Ovary (tissue), 3 donors: ENCODE data around the gene ROBO1.

Experiments
- EP300 ChIP-seq: sonication (generic); formaldehyde crosslinking; IDR thresholded peaks from one replicate; pipeline ENCODE4 v1.6.1; 2017; ENCODE audit warnings: antibody characterized with exemption
- TF ChIP-seq, protein P1 (sequence below), 3 donors: fragments of 450-650 bp in 2 of 3; fragments of 200-600 bp in 1 of 3; IDR thresholded peaks; one replicate each; pipeline versions ENCODE4 v1.5.1 to v1.8.0; 2016 to 2022; ENCODE audit warnings: antibody characterized with exemption in 3 of 3, mild to moderate bottlenecking in 1 of 3
- donor health status: DM: no; HTN: no; CAD: no.

GRCh38 chr3:79427081-79427480, 340.7 kb downstream of the ROBO1 start:
- TF ChIP-seq, protein P1, sequence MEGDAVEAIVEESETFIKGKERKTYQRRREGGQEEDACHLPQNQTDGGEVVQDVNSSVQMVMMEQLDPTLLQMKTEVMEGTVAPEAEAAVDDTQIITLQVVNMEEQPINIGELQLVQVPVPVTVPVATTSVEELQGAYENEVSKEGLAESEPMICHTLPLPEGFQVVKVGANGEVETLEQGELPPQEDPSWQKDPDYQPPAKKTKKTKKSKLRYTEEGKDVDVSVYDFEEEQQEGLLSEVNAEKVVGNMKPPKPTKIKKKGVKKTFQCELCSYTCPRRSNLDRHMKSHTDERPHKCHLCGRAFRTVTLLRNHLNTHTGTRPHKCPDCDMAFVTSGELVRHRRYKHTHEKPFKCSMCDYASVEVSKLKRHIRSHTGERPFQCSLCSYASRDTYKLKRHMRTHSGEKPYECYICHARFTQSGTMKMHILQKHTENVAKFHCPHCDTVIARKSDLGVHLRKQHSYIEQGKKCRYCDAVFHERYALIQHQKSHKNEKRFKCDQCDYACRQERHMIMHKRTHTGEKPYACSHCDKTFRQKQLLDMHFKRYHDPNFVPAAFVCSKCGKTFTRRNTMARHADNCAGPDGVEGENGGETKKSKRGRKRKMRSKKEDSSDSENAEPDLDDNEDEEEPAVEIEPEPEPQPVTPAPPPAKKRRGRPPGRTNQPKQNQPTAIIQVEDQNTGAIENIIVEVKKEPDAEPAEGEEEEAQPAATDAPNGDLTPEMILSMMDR (IDR thresholded peaks at IDR 0.05), result no peak
- TF ChIP-seq EP300, result no peak
